HG03521 (cell line): ENCODE data around the gene IGSF21.

Experiments
- ATAC-seq: cut with Tn5 transposase; IDR thresholded peaks from one replicate; pipeline ENCODE4 v1.9.1; 2021; ENCODE audit warnings: mild to moderate bottlenecking, moderate library complexity; ENCODE audit not compliant: unreplicated experiment

Gene IGSF21

DNA sequence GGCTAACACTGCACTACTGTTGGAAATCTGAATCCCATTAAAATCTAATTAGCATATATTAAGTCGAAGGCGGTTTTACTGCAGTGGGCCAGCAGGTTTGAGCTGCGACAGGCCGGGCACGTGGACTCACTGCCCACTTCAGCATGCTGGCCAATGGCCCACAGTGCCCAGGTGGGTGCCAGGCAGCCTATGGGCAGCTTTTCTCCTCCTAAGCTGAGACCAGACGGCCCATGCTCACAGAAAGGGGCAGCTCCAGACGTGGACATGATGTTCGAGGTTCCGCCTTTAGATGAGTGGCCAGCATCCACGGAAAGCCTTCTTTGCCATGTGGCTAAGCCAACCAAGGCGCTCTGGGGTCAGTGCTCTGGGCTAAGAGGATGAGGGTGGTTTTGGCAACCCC is 283.4 kb downstream of the IGSF21 start:
- no peak for ATAC-seq

GRCh38 chr1:18394563-18395156 is 287.1 kb downstream of the IGSF21 start:
- no peak for ATAC-seq

DNA sequence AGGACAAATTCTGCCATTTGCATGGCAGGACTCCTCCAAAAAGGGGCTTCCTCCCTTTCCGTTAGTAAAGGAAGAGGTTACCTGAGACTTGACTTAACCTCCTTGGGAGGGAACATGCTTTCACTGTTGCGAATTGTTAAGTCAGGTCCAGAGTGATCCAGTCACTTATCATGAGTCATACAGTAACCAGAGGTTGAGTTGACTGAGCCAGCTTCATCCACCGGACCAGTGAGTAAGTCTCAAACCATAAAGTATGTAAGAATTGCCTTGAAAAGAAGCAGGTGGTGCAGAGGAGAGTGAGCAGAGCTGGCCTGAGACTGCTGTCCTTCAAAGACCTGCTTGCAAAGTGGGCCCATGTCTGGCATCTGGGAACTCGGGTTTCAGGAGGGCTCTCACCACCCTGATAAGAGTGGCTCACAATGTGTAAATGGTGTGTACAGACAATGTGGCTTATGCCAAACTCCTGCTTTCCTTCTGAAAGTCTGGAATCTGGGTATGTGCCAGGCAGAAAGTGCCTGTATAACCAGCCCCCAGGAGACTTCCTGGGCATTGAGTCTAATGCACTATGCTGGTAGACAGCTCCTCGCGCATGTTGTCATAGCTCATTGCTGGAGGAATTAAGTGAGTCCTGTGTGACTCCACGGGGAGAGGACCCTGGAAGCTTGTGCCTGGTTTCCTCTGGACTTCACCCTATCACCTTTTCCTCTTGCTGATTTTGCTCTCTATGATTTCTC is 288.8 kb downstream of the IGSF21 start:
- ATAC-seq, result no peak

DNA sequence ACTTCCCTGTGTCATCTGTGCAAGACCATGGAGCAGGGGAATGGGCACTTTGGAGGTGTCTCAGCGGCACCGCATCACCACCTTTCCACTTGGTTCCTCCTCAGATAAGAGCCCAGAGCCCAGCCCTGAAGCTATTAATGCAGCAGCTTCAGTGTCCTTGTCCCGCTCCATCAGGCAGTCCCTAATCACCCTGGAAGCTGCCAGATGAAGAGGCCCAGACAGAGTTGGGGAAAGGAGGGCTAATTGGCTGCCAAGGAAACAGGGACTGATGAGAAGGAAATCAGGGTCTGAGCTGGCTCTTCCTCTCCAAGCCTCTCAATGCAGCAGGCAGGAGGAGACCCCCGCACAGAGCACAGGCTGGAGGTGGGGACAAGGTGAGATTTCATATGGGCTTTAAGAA is 290.0 kb downstream of the IGSF21 start:
- no peak for ATAC-seq

DNA sequence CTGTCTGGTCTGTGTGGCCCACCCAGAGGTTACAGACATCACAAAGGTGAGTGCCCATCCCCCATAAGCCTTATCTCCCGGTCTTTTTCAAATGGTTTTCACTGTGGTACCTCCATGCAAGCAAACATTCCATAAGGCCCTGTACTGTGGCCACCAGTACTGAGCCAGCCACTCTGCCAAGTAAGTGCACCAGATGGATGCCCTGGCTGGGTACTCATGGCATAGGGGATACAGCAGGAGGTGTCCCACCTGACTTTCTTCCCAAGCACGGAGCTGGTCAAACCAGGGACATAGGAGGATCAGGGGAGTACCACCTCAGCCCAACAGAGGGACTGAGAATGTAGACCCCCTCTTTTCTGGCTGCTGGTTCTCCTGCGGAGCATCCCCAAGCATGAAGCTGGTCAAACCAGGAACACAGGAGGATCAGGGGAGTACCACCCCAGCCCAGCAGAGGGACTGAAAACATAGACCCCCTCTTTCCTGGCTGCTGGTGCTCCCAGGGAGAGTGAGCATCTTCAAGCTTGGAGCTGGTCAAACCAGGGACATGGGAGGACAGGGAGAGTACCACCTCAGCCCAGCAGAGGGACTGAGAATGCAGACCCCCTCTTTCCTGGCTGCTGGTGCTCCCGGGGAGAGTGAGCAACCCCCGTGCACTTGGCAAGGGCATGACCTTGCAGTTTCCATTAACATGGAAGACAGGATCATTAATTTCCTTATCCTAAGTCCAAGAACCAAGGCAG is 291.4 kb downstream of the IGSF21 start:
- ATAC-seq, result no peak

DNA sequence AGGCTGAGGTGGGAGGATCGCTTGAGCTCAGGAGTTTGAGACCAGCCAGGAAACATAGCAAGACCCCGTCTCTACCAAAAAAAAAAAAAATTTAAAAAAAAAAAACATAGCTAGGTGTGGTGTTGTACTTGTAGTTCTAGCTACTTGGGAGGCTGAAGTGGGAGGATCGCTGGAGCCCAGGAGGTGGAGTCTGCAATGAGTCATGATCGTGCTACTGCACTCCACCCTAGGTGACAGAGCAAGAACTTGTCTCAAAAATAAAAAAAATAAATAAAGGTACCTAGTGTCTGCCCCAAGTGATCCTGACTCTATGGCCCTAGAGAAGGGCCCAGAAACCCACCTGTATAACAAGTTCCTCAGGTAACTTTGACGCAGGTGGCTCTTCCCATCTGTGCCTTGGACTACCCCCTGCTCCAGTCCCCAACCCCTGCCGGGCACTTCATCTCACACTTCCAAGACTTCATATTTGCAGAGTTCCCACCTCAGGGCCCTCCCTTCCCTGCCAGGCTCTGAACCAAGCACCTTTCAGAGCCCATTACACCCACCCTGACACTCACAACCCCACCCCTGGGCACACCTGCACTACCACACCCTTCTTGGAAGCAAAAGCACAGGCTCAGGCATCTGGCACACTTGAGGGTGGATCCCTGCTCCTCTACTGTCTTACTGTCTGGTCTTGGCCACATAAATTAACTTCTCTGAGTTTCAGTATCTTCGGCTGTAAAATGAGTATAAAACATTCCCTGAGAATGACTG is 292.9 kb downstream of the IGSF21 start:
- no peak for ATAC-seq

- ATAC-seq, result no peak
These were observed 294.3 kb downstream of the IGSF21 start for GRCh38 chr1:18401921-18402320.

GRCh38 chr1:18404460-18404859 is 296.9 kb downstream of the IGSF21 start:
- no peak for ATAC-seq

DNA sequence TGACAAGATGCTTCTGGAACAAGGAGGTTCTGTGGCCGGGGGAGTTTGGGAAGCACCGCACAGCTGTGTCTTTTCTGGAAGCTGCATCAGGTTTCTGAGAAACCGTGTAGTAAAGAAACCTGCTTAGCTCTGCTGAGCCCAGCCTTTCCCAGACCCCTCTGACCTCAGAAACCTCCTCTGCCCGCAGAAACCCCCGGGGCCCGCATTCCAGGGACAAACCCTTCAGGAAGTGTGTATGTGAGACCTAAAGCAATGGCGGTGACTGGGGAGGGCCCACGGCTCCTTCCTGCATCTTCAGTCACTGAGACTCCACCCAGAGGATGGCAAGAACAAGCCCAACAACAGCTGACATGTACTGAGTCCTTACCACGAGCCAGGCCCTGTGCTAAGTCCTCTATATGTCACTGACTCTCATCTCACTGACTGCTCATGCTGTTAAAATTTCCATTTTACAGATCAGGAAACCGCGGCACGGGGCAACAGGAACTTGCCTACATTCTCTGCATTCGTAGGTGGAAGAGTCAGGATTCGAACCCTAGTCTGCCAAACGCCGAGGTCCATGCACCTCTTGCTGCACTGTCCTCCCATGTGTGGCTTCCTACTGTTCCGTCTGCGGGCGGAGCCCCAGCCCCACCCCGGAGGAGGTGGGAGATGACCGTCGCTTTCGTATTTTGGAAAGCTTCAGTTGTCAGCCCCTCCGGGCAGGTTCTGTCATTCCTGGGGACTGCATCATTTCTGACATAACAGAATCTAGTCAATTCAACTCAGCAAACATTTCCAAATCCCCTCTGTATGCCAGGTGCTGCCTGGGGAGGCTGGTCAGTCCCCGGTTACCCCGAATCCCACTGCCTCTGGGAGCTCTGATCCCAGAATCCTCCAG is 299.8 kb downstream of the IGSF21 start:
- ATAC-seq, result no peak

GRCh38 chr1:18408656-18409370 is 301.2 kb downstream of the IGSF21 start:
- no peak for ATAC-seq

DNA sequence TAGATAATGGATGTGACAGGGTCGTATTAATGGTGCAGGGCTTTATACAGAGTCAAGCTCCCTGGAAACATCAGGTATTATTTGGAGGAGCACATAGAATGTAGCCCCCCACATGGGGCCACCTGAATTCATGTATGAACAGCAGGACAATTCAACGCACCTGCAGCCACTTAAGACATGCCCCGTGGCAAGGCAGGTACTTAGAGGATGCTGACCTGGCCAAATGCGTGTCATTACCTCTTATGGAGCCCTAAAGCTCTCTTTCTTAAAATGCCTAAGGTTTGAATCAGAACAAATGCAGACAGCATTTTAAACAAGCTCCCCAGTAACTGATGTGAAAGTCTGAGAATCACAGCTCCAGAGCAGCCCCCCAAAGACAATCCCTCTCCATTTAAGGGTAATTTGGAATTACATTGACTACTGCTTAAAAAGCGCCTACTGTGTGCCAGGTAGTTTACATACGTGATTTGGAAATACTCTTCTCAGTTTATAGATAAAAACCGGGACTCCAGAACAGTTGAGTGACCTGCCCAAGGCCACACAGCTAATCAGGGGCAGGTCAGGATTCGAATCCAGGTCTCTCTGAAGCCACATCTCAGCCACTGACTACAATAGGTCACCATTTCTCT is 302.1 kb downstream of the IGSF21 start:
- no peak for ATAC-seq

DNA sequence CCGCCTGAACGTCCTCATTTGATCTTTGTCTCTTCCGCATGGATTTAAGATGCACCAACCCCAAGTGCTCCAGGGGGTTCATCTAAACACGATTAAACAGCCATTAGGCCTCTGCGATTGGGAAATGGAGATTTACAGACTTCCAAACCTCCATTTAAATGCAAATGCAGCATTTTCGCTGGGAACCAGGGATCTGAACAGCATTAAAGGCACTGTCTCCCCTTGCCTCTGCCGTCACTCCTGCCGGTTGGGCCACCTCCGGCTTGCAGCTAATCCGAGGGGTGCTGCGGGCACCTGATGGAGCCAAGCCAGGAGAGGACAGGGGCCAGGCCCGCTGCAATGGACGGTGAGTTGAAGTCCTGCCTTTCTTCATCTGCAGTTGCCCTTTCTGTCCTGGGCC is 302.8 kb downstream of the IGSF21 start:
- ATAC-seq, result no peak

DNA sequence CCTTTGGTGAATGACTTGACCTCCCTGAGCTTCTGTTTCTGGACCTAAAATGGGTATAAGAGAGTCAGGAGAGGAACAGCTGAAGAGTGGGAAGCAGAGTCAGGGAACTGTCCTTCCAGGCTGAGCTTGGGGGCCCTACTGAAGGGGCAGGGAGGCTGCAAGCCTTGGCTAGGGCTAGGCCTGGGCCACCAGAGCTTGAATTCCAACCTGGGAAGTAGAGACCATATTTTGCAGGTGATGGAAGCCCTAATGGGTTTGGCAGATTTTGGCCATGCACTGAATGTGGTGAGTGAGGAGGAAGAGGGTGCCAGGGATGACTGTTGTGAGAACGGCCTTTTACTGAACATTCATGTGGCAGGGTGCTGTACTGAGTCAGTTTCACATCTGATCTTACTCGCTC is 303.7 kb downstream of the IGSF21 start:
- no peak for ATAC-seq

DNA sequence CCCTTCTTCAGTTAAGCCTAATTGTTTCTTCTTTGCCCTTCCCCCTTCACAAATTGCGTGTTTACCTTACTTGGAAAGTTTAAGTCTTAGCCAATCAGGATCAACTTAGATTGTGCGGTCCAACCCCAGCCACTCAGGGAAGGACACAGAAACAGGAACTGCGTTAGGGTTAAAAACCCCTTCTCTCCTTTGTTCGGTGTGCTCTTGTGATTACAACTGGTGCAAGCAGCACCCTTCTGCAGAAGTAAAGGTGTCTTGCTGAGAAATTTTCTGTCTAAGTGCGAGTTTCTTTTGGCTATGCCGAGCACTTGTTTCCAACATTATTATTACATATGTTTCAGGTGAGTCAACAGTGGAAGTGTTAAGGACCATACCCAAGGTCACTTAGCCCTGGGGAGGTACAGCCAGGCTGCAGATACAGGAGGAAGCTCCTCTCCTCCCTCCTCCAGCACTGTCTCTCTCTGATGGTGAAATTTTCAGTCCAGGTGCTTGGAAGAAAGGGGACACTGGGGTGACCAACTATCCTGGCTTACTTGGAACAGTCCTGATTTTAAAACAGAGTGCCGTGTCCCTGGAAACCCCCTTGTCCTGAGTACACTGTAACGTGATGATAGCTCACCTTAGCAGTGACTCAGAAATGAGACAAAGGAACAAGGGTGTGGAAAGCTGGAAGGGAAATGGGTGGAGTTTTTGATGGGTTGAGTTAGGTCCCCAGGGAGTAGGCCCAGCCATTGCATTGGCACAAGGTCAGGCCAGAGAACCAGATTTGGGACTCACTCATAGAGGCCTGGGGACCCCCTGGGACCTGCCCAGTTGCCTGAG is 304.4 kb downstream of the IGSF21 start:
- no peak for ATAC-seq

DNA sequence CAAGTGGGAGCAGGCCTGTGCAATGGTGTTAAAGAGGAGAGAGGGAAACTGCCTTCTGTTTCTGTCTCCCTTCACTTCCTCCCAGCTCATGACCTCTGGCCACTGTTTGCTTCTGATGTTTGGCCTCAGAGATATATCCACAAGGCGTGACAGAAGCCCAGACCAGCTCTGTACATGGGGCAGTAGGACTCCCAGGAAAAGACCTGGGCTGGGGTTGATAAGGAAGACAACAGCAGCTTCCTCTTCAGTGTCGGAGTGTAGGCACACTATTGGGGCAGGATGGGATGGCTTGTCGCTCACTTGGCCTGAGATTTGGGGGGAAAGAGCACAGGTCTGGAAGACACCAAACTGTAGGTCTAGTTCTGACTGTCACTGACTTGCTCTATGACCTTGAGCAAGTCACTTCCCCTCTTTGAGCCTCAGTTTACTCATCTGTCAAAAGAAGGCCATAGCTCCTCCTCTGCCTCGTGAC is 305.3 kb downstream of the IGSF21 start:
- ATAC-seq, result no peak

DNA sequence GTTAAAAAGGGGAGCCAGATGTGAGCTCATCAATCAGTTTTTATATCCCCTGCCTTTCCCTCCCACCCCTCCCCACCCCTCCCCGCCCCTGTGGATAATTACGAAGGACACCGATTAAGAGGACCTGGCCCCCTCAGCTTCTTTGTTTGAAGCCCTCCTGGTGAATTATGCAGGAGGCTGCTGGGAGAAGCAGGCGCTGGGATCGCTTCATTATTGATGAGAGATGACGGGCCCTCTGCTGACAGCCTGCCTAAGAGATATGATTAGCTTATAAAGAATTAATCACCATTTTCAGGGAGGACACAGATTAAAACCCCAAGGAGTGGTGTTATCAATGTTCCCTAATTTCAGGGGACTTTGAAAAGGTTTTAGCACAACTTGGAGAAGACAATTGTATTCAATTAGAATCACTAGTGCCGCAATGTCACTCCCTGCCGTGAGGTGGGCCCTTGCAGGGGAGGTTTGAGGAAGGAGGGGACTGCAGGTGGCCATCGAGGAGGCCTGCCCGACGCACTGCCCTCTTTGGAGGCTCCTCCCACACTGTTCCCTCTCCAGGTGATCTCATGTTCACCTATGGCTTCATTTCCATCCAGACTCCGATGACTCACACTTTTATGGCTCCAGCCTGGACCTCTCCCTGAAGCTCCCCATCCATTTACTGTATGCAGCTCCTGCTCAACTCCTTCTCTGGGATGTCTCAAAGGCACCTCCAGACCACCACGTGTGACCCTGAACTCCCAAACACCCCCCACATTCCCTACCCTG is 306.1 kb downstream of the IGSF21 start:
- ATAC-seq, result no peak

DNA sequence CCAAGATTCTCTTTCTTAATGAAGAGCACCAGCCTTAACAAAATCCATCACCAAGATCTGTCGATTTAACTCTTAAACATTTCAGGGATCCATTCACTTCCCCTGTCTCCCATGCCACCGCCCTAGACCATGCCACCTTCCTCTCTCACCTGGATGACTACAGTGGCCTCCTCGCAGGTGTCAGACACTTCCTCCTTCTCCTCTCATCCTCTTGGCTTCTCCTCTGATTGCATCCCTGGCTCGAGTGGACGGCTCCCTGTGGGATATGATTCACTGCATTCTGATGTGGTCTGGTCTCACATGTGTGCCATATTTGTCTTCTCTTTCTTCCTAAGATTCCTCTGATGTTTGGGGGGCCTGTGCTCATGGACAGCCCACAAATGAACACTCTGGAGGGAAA is 306.7 kb downstream of the IGSF21 start:
- ATAC-seq, result no peak
